ENCODE data around the gene INO80D.
"Not testable (repeated sequence)": the region's sequence is repeated elsewhere in the genome, so short reads cannot be mapped to it uniquely, and the experiment has no call there.

Gene INO80D

DNA sequence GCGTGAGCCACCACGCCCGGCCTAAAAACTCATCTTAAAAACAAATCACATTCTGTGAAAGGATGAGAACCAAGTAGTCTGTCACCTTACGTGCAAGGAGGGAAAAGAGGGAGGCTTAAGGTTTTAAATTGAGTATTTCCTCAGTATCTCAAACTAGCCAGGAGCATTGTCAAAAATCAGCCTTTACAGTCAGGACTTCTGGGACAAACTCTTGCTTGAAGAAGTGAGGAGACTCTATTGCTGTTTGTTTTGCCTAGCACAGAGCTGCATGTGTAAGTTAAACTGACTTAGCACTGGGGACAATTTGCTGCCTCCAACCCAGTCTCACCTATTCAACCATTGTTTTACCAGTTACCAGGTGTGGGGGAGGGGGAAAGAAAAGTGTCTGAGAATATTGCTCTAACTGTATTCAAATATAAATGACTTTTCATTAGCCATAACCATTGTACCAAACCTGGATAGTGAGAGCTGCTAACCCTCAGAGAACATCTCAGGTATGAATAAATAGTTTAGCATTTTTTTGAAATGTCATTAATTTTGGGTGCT is 3.6 kb downstream of the INO80D start:
- no peak for DNase-seq

DNA sequence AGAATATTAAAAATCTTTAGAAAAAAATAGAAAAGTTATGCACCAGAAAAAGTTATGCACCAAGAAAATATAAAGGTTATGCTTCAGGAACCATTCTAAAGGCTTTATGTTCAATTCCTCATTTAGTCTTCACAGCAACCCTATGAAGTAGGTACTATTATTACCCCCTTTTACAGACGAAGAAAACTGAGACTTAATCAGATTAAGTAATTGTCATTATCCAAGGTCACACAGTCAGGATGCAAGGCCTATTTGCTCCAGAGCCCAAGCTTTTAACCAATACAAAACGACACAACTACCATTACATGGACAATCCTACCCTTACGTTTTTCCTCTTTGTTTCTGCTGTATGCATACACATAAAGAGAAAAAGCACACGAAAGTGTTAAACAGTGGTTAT is 5.0 kb downstream of the INO80D start:
- DNase-seq: no peak

DNA sequence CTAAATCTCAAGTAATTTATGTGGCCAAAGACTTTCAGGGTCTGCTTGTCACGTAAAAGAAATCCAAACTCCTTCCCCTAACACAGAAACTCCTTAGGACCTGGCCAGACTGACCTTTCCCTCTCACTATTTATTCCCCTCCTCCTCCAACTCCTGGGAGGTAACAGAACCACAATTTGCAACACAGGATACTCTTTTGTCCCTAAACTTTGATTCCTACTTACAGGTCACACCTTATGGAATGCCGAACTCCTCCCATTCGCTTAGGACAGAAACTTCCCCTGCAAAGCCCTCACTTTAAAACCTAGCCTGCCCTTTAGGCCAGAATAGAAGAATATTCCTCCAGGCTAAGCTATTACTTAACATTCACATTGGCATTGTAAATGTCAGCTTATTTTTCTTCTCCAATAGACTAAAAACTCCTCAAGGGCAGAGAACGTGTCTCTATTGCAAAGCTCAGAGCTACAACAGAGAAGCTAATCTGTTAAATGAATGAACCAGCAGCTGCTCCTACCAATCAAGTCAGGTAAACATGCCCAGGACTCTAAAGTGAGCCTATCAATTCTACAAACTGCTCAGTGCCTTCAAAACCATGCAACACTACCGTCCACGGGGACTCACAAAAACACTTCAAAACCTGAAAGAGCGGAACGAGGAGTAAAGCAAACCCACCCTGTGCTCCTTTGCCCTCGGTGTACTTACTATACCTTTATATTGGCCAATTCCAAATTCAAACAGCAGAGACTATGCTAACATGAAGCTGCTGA is 6.1 kb downstream of the INO80D start:
- DNase-seq: no peak

DNA sequence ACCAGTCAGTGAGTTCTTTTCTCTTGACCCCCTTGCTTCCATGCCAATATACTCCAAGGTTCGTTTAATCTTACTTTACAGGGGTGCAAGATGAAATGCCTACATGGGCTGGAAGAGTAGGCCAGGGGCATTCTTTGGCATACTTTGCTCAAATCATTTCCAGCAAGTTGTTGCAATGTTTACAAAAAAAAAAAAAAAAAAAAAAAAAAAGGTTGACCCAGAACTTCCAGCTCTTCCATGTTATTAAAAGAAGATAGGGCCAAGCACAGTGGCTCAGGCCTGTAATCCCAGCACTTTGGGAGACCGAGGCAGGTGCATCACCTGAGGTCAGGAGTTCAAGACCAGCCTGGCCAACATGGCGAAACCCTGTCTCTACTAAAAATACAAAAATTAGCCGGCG is 8.1 kb downstream of the INO80D start:
- DNase-seq: not testable (repeated sequence)

DNA sequence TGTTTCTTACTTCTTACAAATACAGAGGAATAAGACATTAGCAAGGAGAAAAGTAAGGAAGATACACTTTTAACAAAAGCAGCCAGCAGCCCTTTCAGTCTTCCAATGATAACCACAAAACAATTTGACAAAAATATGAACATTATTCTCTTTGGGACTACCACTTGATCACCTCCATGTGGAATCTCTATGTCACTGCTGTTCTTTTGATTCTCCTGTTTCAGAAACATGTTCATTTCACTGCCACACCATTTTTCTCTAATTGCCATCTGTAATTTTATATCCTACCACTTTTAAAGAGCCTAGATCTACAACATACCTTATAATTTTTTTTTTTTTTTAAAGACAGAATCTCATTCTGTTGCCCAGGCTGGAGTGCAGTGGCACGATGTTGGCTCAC is 10.9 kb downstream of the INO80D start:
- no peak for DNase-seq

DNA sequence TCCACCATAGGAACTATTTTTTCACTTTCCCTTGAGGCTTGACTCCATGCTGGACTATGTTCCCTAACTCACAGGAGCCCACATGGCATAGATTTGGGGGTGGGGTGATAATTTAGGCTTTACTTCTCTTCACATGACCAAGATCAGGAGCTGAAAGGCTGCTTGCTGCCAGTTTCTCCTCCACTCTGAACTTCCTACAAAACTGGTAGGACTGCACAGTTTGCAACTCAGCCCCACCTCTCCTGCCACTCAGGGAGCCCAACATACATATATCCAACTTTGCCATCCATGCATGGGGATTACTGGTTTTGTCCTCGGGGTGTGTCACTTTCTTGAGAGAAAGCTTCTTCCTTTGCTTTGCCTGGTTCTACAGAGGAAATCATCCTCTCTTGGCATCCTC is 14.2 kb downstream of the INO80D start:
- DNase-seq: no peak

DNA sequence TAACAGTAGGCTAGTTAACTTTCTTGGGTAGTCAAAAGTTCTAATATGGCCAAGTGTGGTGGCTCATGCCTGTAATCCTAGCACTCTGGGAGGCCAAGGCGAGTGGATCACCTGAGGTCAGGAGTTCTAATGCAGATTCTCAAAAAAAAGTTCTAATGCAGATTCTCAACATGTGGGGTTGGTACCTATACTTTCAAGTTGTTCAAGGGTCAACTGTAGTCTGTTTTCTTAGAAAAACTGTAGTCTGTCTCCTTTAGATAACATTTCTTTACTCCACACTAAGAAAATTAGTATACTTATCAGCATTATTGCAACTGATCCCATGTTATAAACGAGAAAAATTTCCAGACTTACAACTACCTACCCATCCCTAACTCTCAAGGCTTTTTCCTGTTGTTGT is 16.6 kb downstream of the INO80D start:
- DNase-seq: no peak

DNA sequence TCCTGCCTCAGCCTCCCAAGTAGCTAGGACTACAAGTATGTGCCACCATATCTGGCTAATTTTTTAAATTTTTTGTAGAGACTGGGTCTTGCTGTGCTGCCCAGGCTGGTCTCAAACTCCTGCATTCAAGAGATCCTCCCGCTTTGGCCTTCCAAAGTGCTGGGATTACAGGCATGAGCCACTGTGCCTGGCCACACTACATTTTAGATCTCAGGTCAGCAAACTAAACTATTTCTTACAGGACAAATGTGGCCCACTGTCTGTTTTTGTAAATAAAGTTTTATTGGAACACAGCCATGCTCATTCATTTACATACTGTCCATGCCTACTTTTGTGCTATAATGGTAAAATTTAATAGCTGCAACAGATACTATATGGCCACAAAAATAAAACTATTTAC is 17.8 kb downstream of the INO80D start:
- DNase-seq: no peak

DNA sequence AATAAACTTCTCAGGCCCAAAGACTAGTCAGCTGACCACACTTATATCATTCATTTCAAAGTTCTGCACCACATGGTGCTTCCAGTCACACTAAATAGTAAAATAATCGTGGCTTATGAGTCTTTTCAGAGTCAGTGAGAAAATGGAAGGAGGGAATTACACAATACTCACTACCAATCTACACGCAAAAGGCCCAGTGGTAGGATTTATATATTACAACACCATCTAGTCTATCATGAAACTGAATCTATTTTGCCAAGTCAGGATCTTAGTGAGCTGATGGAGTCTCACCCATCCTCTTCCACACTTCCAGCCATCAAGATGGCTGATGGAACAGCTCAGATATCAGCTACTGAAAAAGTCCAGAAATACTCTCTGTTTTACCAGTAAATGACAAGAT is 21.9 kb downstream of the INO80D start:
- DNase-seq: no peak

DNA sequence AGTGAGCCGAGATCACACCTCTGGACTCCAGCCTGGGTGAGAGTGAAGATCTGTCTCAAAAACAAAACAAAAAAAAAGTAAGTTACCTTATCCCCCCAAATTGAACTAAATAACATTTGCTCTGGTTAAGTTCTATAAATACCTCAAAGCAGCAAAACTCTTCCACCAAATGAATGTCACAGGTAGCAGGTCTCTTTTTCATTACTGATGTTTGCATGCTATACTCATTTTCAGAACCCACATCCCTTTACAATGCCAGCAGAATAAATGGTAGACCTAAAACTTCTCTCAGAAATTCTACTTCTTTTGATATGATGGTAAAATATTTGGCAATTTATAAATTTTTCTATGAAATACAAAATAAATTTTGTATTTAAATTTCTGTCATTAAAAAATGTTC is 22.3 kb downstream of the INO80D start:
- no peak for DNase-seq

DNA sequence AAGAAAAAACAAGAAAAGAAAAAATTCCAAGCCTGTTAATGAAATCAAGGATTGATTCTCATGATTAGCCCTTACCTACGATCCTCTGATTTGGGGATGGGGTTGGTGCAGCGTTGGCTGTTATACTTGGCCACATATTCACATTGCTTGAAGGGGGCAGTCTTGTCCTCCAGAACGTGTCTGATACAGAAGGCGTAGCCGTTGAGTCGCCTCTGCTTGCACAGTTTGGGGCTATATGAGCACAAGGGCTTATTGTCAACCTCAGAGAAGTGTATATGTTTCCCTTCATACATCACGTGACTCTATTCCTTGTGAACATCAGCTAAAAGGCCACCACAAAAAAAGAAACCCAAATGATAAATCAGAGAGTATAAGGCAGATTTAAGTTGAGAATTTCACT is 23.2 kb downstream of the INO80D start:
- no peak for DNase-seq

DNA sequence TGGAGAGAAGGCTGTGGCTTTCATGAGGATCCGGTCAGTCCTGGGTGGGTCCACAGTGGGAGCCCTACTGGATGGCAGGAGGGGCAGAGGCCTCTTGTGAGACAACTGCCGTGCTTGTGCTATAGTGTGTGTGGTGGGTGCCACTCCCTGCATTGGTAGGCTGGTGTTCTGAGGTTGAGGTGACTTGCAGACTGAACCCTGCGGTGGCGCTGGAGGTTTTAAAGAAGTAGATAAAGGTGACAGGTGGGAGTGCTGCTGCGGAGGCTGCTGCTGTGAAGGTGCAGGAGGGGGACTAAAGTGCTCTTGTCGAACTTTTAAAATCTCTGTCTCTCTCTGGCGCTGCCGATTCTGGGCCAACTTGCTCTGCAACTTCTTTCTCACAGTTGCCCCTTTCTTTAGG is 29.7 kb downstream of the INO80D start:
- DNase-seq: no peak

DNA sequence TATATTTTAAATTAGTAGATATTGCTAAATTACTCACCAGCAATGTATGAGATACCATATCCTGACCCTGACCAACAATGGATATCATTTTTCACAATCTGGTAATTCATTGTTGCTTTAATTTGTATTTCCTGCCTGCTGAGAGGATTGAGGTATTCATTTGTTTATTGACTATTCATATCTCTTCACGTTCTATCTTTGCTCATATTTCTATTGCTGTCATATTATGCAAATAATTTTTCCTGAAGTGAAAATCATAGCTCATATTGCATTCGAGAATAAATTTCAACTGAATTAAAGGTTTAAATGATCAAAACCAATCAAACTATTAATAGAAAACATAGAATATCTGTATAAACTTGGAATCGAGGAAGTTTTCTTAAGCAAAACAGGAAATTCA is 31.0 kb downstream of the INO80D start:
- DNase-seq: no peak

DNA sequence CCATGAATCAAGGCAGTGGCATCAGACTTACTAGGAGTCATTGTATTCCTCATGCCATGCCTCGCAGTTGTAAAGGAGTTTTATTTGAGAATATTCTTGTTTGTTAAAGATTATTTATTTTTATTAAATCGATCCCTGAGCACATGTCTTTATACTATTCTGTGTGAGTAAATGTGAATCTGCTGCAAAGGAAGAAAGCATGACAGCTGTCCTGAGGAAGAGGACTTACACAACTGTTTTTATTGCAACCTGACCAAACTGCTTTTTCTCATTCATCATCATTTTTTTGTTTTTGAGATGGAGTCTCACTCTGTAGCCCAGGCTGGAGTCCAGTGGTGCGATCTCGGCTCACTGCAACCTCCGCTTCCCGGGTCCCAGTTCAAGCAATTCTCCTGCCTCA is 34.1 kb downstream of the INO80D start:
- no peak for DNase-seq

DNA sequence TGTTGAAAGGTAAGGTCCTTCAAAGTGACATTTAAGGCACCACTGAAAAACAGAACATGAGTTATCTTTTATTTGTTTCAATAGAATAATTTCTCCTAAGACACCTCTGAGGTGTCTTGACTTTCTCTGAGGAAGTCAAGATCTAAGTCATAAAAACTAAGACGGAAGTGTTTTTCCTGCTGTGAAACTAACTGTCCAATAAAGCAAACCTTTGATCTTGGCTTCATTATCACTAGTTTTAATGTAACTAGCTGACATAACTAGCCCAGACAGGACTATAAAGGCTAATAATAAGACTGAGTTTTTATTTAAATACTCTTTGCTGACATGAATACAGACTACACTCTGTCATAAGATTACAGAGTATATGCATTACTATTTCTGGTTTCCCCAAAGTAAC is 36.6 kb downstream of the INO80D start:
- DNase-seq: no peak

DNA sequence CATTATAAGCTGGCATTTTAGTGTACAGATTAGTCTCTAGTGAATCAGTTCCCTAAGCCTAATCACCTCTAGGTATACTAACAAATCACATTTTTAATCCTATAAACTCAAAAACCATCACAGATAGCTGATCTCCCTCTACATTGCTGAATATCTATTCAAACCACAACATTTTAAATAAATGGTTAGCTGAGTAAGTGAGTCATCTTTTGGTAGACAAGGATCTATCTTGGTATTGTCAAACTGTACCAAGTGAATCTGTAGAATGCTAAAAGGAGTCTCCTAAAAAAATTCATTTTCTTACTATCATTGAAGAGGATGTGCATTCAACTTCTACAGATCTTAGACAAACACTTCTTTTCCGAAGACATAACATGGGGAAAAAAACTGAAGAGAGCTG is 40.7 kb downstream of the INO80D start:
- no peak for DNase-seq

DNA sequence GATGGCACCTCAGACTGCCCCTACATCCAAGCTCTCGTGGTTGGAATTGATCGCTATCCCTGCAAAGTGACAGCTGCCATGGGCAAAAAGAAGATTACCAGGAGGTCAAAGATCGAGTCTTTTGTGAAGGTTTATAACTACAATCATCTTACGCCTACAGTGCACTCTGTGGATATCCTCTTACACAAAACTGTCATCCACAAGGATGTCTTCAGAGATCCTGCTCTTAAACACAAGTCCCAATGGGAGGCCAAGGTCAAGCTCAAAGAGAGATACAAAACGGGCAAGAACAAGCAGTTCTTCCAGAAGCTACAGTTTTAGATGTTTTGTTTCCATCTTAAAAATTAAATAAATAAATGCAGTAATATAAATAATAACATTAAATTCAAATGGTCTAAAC is 45.4 kb downstream of the INO80D start:
- DNase-seq: no peak

DNA sequence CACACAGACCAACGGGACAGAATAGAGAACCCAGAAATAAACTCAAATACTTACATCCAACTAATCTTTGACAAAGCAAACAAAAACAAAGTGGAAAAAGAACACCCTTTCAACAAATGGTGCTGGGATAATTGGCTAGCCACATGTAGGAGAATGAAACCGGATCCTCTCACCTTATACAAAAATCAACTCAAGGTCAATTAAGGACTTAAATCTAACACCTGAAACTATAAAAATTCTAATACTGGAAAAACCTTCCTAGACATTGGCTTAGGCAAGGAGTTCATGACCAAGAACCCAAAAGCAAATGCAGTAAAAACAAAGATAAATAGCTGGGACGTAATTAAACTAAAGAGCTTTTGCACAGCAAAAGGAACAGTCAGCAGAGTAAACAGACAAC is 50.6 kb downstream of the INO80D start:
- not testable (repeated sequence) for DNase-seq

DNA sequence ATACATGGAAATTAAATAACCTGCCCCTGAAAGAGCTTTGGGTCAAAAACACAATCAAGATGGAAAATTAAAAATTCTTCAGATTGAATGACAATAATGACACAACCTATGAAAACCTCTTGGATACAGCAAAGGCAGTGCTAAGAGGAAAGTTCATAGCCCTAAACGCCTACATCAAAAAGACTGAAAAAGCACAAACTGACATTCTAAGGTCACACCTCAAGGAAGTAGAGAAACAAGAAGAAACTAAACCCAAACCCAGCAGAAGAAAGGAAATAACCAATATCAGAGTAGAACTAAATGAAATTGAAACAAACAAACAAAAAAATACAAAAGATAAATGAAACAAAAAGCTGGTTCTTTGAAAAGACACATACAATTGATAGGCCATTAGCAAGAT is 52.5 kb downstream of the INO80D start:
- not testable (repeated sequence) for DNase-seq

DNA sequence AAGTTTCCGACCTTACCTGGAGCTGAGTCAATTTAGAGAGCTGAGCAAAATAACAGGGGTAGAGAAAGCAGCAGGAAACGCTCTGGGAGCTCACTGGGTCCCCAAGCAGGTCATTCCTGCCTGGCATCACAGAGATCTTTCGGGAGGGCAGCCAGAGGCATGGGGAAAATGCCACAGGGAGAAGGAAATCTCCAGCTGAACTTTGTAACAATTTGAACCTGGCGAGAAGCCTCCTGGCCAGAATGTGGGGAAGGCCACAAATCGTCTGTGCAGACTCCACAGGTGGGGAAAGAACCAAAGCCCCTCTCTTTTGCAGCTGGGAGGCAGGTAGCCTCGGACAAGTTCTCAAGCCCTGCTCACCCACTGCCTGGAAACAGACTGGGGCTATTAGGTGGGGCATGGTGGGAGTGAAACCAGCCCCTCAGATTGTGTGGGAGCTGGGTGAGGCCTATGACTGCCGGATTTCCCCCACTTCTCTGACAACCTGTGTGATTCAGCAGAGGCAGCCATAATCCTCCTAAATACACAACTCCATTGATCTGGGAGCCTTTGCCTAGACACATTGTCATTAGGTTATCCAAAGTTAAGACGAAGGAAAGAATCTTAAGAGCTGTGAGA is 53.9 kb downstream of the INO80D start:
- no peak for DNase-seq

DNA sequence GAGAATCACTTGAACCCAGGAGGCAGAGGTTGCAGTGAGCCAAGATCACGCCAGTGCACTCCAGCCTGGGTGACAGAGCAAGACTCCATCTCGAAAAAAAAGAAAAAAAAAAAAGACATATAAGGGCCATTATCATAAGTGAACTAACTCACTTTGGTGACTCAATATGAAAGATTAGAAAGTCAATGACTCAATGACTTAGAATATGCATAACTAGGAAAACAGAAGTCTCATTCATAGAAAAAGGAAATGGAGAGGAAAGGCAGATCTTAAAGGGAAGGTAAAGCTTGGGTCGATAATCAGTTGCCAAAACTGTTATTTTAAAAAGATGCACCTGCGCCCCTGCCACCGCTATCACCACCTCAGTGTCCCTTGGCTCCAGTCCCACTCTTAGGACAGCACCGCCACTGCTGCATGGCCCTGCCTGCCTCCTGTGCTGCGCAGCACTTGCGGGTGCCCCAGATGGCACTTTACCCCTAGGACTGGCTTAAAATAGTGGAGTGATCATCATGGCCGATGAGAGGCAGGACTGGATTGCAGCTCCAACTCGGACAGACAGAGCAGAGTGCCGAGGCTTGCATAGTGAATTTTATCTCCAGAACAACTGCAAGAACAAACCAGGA is 54.7 kb downstream of the INO80D start:
- no peak for DNase-seq

DNA sequence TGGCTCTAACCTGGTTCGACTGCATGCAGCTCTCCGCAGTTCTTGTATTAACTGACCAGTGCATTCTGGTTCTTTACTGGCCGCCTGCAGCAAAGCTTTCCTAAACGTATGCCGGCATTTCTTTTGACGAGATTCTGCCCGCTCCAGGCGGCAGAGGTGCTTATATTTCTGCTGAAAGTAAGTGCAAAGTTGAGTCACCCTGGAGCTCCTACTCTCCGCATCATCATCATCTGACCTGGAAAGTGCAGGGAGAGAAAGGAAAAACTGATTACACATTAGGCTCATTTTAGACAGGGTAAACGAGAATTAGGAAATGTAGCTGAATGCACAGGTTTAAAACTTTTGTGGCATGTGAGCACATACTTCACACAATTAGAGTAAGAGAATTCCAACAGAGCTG is 57.9 kb downstream of the INO80D start:
- no peak for DNase-seq

DNA sequence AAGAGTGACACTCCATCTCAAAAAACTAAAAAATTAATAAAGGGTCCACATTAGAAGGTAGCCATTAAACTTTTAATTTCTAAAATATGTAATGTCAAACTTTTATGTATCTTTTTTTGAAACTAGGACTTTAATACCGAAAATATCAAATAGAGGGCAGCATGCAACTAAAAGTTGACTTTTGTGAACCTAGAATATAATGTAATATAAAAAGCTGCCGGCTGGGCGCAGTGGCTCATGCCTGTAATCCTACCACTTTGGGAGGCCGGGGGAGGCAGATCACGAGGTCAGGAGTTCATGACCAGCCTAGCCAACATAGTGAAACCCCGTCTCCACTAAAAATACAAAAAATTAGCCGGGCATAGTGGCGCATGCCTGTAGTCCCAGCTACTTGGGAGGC is 62.8 kb downstream of the INO80D start:
- no peak for DNase-seq

DNA sequence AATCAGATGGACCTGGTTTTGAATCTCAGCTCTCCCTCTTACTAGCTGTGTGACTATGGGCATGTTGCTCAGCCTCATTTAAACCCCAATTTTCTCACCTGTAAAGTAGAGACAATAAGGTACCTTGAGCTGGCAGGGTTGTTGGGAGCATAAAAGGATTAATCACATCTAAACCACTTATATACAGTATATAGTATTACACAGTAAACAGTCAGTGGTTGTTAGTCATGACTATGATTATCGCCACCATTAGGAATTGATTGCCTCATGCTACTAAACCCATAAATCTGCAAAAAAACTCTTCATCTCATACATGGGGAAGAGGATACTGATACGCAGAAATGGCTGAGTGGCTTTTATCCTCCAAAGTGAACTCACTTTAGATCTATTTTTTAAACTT is 65.8 kb downstream of the INO80D start:
- no peak for DNase-seq

Measured in stimulated activated CD4-positive, alpha-beta T cell treated with anti-CD3 and anti-CD28 coated beads, Interleukin-12 subunit alpha, Interleukin-12 subunit beta, amount 100 ng/mL, for 4 hours (primary cell).